GM23338 (cell line): Measurements from ENCODE around the gene GDF7. TPM values are rescaled to one million over a fixed set of nuclear protein-coding genes. Genes with fewer than 3 reads are reported as not detected.

Source experiments
- ATAC-seq: fragments of 200-7000 bp; cut with Tn5 transposase; 3 replicates; pipeline ENCODE4 v1.9.1; 2020
- DNase-seq: peaks from one replicate; pipeline ENCODE4 v3.0.0-alpha.2; 2015; ENCODE audit warnings: low spot score
- H2AFZ ChIP-seq: fragments of 200-600 bp; sonication (generic); 2 replicates; pipeline ENCODE4 v1.8.0; 2016; ENCODE audit warnings: antibody characterized with exemption, mild to moderate bottlenecking, moderate library complexity
- H3F3A ChIP-seq: fragments of 200-600 bp; sonication (generic); replicated peaks from 2 replicates; pipeline ENCODE4 v1.8.0; 2017; ENCODE audit warnings: antibody characterized with exemption, mixed run types, low read depth
- H3K27ac ChIP-seq: fragments of 200-600 bp; sonication (generic); 2 replicates; pipeline ENCODE4 v1.6.1; 2016; ENCODE audit warnings: low read depth
- H3K27me3 ChIP-seq: fragments of 200-600 bp; sonication (generic); 2 replicates; pipeline ENCODE4 v1.8.0; 2016; ENCODE audit warnings: mild to moderate bottlenecking, mixed run types, moderate library complexity; ENCODE audit not compliant: insufficient read depth
- H3K36me3 ChIP-seq: fragments of 200-600 bp; sonication (generic); 2 replicates; pipeline ENCODE4 v1.8.0; 2016; ENCODE audit warnings: mild to moderate bottlenecking; ENCODE audit not compliant: insufficient read depth
- H3K4me1 ChIP-seq: fragments of 200-600 bp; sonication (generic); 2 replicates; pipeline ENCODE4 v1.8.0; 2016; ENCODE audit warnings: mild to moderate bottlenecking, moderate library complexity; ENCODE audit not compliant: insufficient read depth
- H3K4me2 ChIP-seq: fragments of 200-600 bp; sonication (generic); 2 replicates; pipeline ENCODE4 v1.7.1; 2017; ENCODE audit warnings: mixed run types
- H3K4me3 ChIP-seq: fragments of 200-600 bp; sonication (generic); 2 replicates; pipeline ENCODE4 v1.6.1; 2016; ENCODE audit warnings: mixed run types
- H3K79me2 ChIP-seq: fragments of 200-600 bp; sonication (generic); replicated peaks from 2 replicates; pipeline ENCODE4 v1.8.0; 2017; ENCODE audit warnings: mild to moderate bottlenecking; ENCODE audit not compliant: insufficient read depth
- H3K9me2 ChIP-seq: fragments of 200-600 bp; sonication (generic); 2 replicates; pipeline ENCODE4 v1.8.0; 2017; ENCODE audit not compliant: insufficient read depth
- H4K20me1 ChIP-seq: fragments of 200-600 bp; sonication (generic); replicated peaks from 2 replicates; pipeline ENCODE4 v1.8.0; 2017; ENCODE audit warnings: mild to moderate bottlenecking; ENCODE audit not compliant: insufficient read depth
- H3K27ac Mint-ChIP-seq: 2 replicates; pipeline ENCODE4 v1.8.0; 2020; ENCODE audit warnings: inconsistent platforms, mild to moderate bottlenecking, moderate library complexity, mixed read lengths
- H3K27me3 Mint-ChIP-seq: 3 replicates; pipeline ENCODE4 v1.8.0; 2022; ENCODE audit warnings: low read depth, mild to moderate bottlenecking, moderate library complexity, mixed read lengths, inconsistent platforms; ENCODE audit not compliant: insufficient read depth, poor library complexity
- H3K36me3 Mint-ChIP-seq: 3 replicates; pipeline ENCODE4 v1.8.0; 2021; ENCODE audit warnings: low read depth, mild to moderate bottlenecking, inconsistent platforms, moderate library complexity, mixed read lengths
- H3K4me1 Mint-ChIP-seq: 3 replicates; pipeline ENCODE4 v1.8.0; 2020; ENCODE audit warnings: mild to moderate bottlenecking, inconsistent platforms, mixed read lengths
- H3K4me3 Mint-ChIP-seq: 3 replicates; pipeline ENCODE4 v1.8.0; 2021; ENCODE audit warnings: moderate library complexity, mild to moderate bottlenecking, inconsistent platforms, mixed read lengths
- H3K9me3 Mint-ChIP-seq: 3 replicates; pipeline ENCODE4 v1.8.0; 2020; ENCODE audit warnings: moderate library complexity, mild to moderate bottlenecking, inconsistent platforms, mixed read lengths
- CREB1 ChIP-seq: fragments of 250-450 bp; sonication (Bioruptor Pico); IDR thresholded peaks from 2 replicates; pipeline ENCODE4 v1.5.0; 2020; ENCODE audit warnings: low read depth, mild to moderate bottlenecking, moderate library complexity
- EZH2 ChIP-seq: fragments of 200-600 bp; sonication (generic); IDR thresholded peaks from one replicate; pipeline ENCODE4 v1.8.0; 2017; ENCODE audit warnings: antibody characterized with exemption, mild to moderate bottlenecking, low read depth; ENCODE audit not compliant: unreplicated experiment
- JUNB ChIP-seq: IDR thresholded peaks from one replicate; pipeline ENCODE4 v1.6.1; 2016; ENCODE audit warnings: antibody characterized with exemption; ENCODE audit not compliant: unreplicated experiment
- POLR2AphosphoS5 ChIP-seq: IDR thresholded peaks from 2 replicates; pipeline ENCODE4 v1.6.1; 2016; ENCODE audit warnings: antibody characterized with exemption, low read depth
- STAT1 ChIP-seq: IDR thresholded peaks from one replicate; pipeline ENCODE4 v1.6.1; 2016; ENCODE audit warnings: antibody characterized with exemption; ENCODE audit not compliant: unreplicated experiment
- ZNF114 ChIP-seq: fragments of 250-450 bp; sonication (Bioruptor Pico); IDR thresholded peaks from 2 replicates; pipeline ENCODE4 v1.5.0; 2020; ENCODE audit warnings: mild to moderate bottlenecking, moderate library complexity
- ZNF331 ChIP-seq: fragments of 250-450 bp; sonication (Bioruptor Pico); IDR thresholded peaks from 2 replicates; pipeline ENCODE4 v1.5.0; 2020; ENCODE audit warnings: low read depth, mild to moderate bottlenecking, moderate library complexity
- polyA plus RNA-seq: library from polyadenylated mRNA; unstranded; fragments of >200 nt; fragmentation: Nextera tagmentation; extraction: Ambion mirVana; gene quantifications from 2 replicates; pipeline ENCODE4 v1.2.1, GENCODE V29; 2016
- total RNA-seq: library from RNA; depleted of rRNA; stranded (reverse); fragments of >200 nt; shearing (Covaris generic); gene quantifications from 2 replicates; pipeline ENCODE4 v1.2.3, GENCODE V29; 2014
- TF ChIP-seq, protein P1 (sequence below): fragments of 250-450 bp; sonication (Bioruptor Pico); IDR thresholded peaks from 2 replicates; pipeline ENCODE4 v1.5.0; 2020; ENCODE audit warnings: mild to moderate bottlenecking, moderate library complexity
- TF ChIP-seq, protein P2 (sequence below): IDR thresholded peaks from 2 replicates; pipeline ENCODE4 v1.6.1; 2016; ENCODE audit warnings: antibody characterized with exemption

GDF7 gene
- total and polyA plus RNA-seq, 2 experiments from 2014 or later, result 0.19 to 0.52 TPM

DNA sequence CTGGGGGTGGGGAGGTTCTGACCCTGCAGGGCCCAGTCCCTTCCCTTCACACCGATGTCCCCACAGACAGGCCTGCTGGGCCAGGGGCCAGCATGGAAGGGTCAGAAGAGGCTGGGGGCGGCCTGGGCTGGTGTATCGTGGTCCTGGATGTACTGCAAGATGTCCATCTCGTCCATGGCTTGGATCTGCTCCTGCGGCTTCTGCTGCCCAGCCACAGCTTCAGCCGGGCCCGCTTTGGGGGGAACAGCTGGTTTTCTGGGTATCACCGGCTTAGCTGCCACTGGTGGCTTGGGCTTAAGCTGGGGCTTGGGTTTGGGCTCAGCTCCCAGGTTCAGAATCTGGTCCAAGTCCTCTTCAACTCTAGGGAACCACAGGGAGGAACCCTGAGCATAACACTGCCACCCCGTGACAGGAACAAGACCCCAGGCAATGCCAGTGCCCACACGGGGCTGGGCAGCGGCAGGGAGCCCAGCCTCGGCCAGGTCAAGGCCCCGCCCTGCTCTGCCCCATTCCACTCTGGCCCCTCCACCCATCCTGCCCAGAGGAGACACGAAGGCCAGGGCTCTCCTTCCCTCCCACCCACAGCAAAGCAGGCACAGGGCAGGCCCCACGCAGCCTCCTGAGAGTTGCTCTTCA is 47.9 kb upstream of the GDF7 start (continued):
- TF ChIP-seq, protein P1, sequence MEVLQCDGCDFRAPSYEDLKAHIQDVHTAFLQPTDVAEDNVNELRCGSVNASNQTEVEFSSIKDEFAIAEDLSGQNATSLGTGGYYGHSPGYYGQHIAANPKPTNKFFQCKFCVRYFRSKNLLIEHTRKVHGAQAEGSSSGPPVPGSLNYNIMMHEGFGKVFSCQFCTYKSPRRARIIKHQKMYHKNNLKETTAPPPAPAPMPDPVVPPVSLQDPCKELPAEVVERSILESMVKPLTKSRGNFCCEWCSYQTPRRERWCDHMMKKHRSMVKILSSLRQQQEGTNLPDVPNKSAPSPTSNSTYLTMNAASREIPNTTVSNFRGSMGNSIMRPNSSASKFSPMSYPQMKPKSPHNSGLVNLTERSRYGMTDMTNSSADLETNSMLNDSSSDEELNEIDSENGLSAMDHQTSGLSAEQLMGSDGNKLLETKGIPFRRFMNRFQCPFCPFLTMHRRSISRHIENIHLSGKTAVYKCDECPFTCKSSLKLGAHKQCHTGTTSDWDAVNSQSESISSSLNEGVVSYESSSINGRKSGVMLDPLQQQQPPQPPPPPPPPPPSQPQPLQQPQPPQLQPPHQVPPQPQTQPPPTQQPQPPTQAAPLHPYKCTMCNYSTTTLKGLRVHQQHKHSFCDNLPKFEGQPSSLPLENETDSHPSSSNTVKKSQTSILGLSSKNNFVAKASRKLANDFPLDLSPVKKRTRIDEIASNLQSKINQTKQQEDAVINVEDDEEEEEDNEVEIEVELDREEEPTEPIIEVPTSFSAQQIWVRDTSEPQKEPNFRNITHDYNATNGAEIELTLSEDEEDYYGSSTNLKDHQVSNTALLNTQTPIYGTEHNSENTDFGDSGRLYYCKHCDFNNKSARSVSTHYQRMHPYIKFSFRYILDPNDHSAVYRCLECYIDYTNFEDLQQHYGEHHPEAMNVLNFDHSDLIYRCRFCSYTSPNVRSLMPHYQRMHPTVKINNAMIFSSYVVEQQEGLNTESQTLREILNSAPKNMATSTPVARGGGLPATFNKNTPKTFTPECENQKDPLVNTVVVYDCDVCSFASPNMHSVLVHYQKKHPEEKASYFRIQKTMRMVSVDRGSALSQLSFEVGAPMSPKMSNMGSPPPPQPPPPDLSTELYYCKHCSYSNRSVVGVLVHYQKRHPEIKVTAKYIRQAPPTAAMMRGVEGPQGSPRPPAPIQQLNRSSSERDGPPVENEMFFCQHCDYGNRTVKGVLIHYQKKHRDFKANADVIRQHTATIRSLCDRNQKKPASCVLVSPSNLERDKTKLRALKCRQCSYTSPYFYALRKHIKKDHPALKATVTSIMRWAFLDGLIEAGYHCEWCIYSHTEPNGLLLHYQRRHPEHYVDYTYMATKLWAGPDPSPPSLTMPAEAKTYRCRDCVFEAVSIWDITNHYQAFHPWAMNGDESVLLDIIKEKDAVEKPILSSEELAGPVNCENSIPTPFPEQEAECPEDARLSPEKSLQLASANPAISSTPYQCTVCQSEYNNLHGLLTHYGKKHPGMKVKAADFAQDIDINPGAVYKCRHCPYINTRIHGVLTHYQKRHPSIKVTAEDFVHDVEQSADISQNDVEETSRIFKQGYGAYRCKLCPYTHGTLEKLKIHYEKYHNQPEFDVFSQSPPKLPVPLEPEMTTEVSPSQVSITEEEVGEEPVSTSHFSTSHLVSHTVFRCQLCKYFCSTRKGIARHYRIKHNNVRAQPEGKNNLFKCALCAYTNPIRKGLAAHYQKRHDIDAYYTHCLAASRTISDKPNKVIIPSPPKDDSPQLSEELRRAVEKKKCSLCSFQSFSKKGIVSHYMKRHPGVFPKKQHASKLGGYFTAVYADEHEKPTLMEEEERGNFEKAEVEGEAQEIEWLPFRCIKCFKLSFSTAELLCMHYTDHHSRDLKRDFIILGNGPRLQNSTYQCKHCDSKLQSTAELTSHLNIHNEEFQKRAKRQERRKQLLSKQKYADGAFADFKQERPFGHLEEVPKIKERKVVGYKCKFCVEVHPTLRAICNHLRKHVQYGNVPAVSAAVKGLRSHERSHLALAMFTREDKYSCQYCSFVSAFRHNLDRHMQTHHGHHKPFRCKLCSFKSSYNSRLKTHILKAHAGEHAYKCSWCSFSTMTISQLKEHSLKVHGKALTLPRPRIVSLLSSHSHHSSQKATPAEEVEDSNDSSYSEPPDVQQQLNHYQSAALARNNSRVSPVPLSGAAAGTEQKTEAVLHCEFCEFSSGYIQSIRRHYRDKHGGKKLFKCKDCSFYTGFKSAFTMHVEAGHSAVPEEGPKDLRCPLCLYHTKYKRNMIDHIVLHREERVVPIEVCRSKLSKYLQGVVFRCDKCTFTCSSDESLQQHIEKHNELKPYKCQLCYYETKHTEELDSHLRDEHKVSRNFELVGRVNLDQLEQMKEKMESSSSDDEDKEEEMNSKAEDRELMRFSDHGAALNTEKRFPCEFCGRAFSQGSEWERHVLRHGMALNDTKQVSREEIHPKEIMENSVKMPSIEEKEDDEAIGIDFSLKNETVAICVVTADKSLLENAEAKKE (CRISPR knock-in tag), result no peak
- no peak for TF ChIP-seq ZNF114
- TF ChIP-seq, protein P2, sequence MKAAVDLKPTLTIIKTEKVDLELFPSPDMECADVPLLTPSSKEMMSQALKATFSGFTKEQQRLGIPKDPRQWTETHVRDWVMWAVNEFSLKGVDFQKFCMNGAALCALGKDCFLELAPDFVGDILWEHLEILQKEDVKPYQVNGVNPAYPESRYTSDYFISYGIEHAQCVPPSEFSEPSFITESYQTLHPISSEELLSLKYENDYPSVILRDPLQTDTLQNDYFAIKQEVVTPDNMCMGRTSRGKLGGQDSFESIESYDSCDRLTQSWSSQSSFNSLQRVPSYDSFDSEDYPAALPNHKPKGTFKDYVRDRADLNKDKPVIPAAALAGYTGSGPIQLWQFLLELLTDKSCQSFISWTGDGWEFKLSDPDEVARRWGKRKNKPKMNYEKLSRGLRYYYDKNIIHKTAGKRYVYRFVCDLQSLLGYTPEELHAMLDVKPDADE, result no peak

- Histone ChIP-seq H3K4me2 (no peak overlapping the region), H3K36me3 (no peaks in the 10 kb centered on the region), H3K27ac (no peak overlapping the region), H3K9me2 (no peaks in the 10 kb centered on the region), H3K79me2 (no peaks in the 10 kb centered on the region), H3F3A (no peaks in the 10 kb centered on the region), H3K4me1 (0 out of 2 replicates have a peak, but pooled peaks cover 2% of the 10 kb centered on the region), H3K27me3 (no peaks in the 10 kb centered on the region), H2AFZ (no peak overlapping the region), H4K20me1 (no peaks in the 10 kb centered on the region), H3K4me3 (no peak overlapping the region)
- Mint-ChIP-seq H3K4me3 (no peak overlapping the region), H3K27ac (peak overlapping the region; percentile 41; the same call in 1 of the 2 replicates), H3K36me3 (no peaks in the 10 kb centered on the region), H3K4me1 (peaks cover 9% of the 10 kb centered on the region), H3K27me3 (peaks cover 7% of the 10 kb centered on the region), H3K9me3 (no peaks in the 10 kb centered on the region)
- TF ChIP-seq STAT1, result no peak
- TF ChIP-seq POLR2AphosphoS5, result no peak
- no peak for TF ChIP-seq JUNB
- TF ChIP-seq ZNF331, result no peak
- TF ChIP-seq CREB1 (CRISPR knock-in tag), result no peak
- TF ChIP-seq EZH2, result no peak
- DNase-seq, result no peak
- no peak for ATAC-seq
Observed at GRCh38 chr2:20619624-20620024, 47.3 kb upstream of the GDF7 start.
